SK-MEL-5 (cell line): ENCODE measurements around the gene ERO1A. TPM values are rescaled to one million over a fixed set of nuclear protein-coding genes. Genes with fewer than 3 reads are reported as not detected.

ENCODE experiments used
- DNase-seq: peaks from one replicate; pipeline ENCODE4 v3.0.0-alpha.2; 2016; ENCODE audit warnings: low read depth, low spot score
- in situ Hi-C: cut with HindIII; loops from 2 replicates; pipeline ENCODE4 v1.10.0; 2016; ENCODE audit warnings: low sequenced_read_pairs, high pct_unique_total_duplicates, low pct_unique_long_range_greater_than_20kb
- total RNA-seq: library from RNA; depleted of rRNA; stranded (reverse); fragments of >200 nt; shearing (Covaris generic); gene quantifications from 2 replicates; pipeline ENCODE4 v1.2.3, GENCODE V29; 2014; rRNA removed

The ERO1A gene
- total RNA-seq, 1 experiment from 2014 or later: 179 TPM

- peak; percentile 57 for DNase-seq
- in situ Hi-C loops: no loop called here
Measured at GRCh38 chr14:52650774-52651173, 44.6 kb downstream of the ERO1A start.

GRCh38 chr14:52649511-52649910 is 45.8 kb downstream of the ERO1A start:
- in situ Hi-C loops: no loop called here
- no peak for DNase-seq

- DNase-seq: no peak
- in situ Hi-C loops: no loop called here
Measured at GRCh38 chr14:52641745-52642144, 53.6 kb downstream of the ERO1A start.

- DNase-seq: no peak
- in situ Hi-C loops: no loop called here
Measured at GRCh38 chr14:52640137-52640536, 55.2 kb downstream of the ERO1A start.

GRCh38 chr14:52619687-52620086 is 75.7 kb downstream of the ERO1A start:
- no peak for DNase-seq
- in situ Hi-C loops: no loop called here

- in situ Hi-C loops: no loop called here
- DNase-seq: no peak
Measured at GRCh38 chr14:52618602-52619001, 76.8 kb downstream of the ERO1A start.

GRCh38 chr14:52610187-52610586 is 85.2 kb downstream of the ERO1A start:
- in situ Hi-C loops: no loop called here
- DNase-seq: no peak

- in situ Hi-C loops: no loop called here
- peak; percentile 26 for DNase-seq
Measured at GRCh38 chr14:52609445-52610044, 85.8 kb downstream of the ERO1A start.

GRCh38 chr14:52607061-52607460 is 88.3 kb downstream of the ERO1A start:
- in situ Hi-C loops: no loop called here
- no peak for DNase-seq

GRCh38 chr14:52602131-52602530 is 93.2 kb downstream of the ERO1A start:
- in situ Hi-C loops: no loop called here

GRCh38 chr14:52599974-52600373 is 95.4 kb downstream of the ERO1A start:
- in situ Hi-C loops: no loop called here

More at GRCh38 chr14:52602131-52602530, 93.2 kb downstream of the ERO1A start:
- no peak for DNase-seq

GRCh38 chr14:52598568-52598967 is 96.8 kb downstream of the ERO1A start:
- no peak for DNase-seq
- in situ Hi-C loops: no loop called here

More at GRCh38 chr14:52599974-52600373, 95.4 kb downstream of the ERO1A start:
- DNase-seq: no peak

GRCh38 chr14:52596861-52597260 is 98.5 kb downstream of the ERO1A start:
- in situ Hi-C loops: no loop called here
- DNase-seq: no peak

GRCh38 chr14:52596320-52596719 is 99.0 kb downstream of the ERO1A start:
- in situ Hi-C loops: no loop called here
- DNase-seq: no peak

GRCh38 chr14:52590318-52590717 is 105.0 kb downstream of the ERO1A start:
- in situ Hi-C loops: no loop called here
- DNase-seq: no peak

Other genes starting within 250 kb of the ERO1A start
- 1.1 and 1.5 TPM in 2 replicates for gene TXNDC16, start 143.1 kb downstream of the ERO1A start, total RNA-seq
- 0.32 and 0.40 TPM in 2 replicates for gene GPR137C, start 142.7 kb downstream of the ERO1A start, total RNA-seq
- gene PSMC6, start 11.6 kb upstream of the ERO1A start, total RNA-seq: 120 and 132 TPM in 2 replicates
- gene STYX, start 34.6 kb upstream of the ERO1A start, total RNA-seq: 8.3 and 9.2 TPM in 2 replicates
- gene GNPNAT1, start 96.0 kb upstream of the ERO1A start, total RNA-seq: 18.7 and 28.4 TPM in 2 replicates